GM12878 (cell line): ENCODE measurements around the gene ACSS1.

ENCODE experiments used
- ATF7 ChIP-seq: fragments of 450-650 bp; IDR thresholded peaks from 2 replicates; pipeline ENCODE4 v1.6.1; 2016; ENCODE audit warnings: low read depth, mild to moderate bottlenecking
- EGR1 ChIP-seq, 2 experiments: IDR thresholded peaks; 1 replicate in 1 of 2; 2 replicates in 1 of 2; pipeline ENCODE4 v1.6.1; 2011 to 2012; ENCODE audit warnings: low read depth in 2 of 2, low read length in 2 of 2, borderline replicate concordance in 1 of 2, mild to moderate bottlenecking in 1 of 2, moderate library complexity in 1 of 2
- EZH2 ChIP-seq: IDR thresholded peaks from 2 replicates; pipeline ENCODE4 v1.6.1; 2012; ENCODE audit warnings: low read depth, mild to moderate bottlenecking, control low read depth, inconsistent platforms, low read length, borderline replicate concordance; ENCODE audit not compliant: control insufficient read depth
- POLR2A ChIP-seq: IDR thresholded peaks from 2 replicates; pipeline ENCODE4 v1.6.1; 2011; ENCODE audit warnings: low read depth, mild to moderate bottlenecking, low read length
- POLR2AphosphoS5 ChIP-seq: IDR thresholded peaks from 2 replicates; pipeline ENCODE4 v1.6.1; 2011; ENCODE audit warnings: mild to moderate bottlenecking, low read length, inconsistent platforms
- SIN3A ChIP-seq: IDR thresholded peaks from 2 replicates; pipeline ENCODE4 v1.6.1; 2012; ENCODE audit warnings: low read depth, low read length, improper control_type of control experiment
- ZBED1 ChIP-seq: IDR thresholded peaks from 2 replicates; pipeline ENCODE4 v1.6.1; 2016; ENCODE audit warnings: borderline replicate concordance
- ZNF622 ChIP-seq: fragments of 450-650 bp; IDR thresholded peaks from 2 replicates; pipeline ENCODE4 v1.6.1; 2017; ENCODE audit warnings: mild to moderate bottlenecking, inconsistent platforms
- TF ChIP-seq, protein P1 (sequence below), 3 experiments: IDR thresholded peaks in 2 of 3; conservative IDR thresholded peaks in 1 of 3; 2 replicates each; pipeline ENCODE4 v1.5.1; 2011; ENCODE audit warnings: low read depth in 3 of 3, low read length in 3 of 3, mild to moderate bottlenecking in 3 of 3, control low read depth in 2 of 3, moderate library complexity in 2 of 3, inconsistent platforms in 1 of 3, mixed read lengths in 1 of 3; ENCODE audit not compliant: control insufficient read depth in 2 of 3, insufficient read depth in 1 of 3; ENCODE audit errors: extremely low read depth in 1 of 3

- TF ChIP-seq, protein P1, sequence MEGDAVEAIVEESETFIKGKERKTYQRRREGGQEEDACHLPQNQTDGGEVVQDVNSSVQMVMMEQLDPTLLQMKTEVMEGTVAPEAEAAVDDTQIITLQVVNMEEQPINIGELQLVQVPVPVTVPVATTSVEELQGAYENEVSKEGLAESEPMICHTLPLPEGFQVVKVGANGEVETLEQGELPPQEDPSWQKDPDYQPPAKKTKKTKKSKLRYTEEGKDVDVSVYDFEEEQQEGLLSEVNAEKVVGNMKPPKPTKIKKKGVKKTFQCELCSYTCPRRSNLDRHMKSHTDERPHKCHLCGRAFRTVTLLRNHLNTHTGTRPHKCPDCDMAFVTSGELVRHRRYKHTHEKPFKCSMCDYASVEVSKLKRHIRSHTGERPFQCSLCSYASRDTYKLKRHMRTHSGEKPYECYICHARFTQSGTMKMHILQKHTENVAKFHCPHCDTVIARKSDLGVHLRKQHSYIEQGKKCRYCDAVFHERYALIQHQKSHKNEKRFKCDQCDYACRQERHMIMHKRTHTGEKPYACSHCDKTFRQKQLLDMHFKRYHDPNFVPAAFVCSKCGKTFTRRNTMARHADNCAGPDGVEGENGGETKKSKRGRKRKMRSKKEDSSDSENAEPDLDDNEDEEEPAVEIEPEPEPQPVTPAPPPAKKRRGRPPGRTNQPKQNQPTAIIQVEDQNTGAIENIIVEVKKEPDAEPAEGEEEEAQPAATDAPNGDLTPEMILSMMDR (IDR thresholded peaks at IDR 0.05 in 2 of 3, conservative IDR thresholded peaks at IDR 0.05 in 1 of 3; ENCODE audit: control insufficient read depth in 2 of 3, extremely low read depth in 1 of 3, insufficient read depth in 1 of 3, low read depth in 3 of 3, low read length in 3 of 3): no peak
- TF ChIP-seq POLR2A: no peak
- no peak for TF ChIP-seq EGR1 (IDR thresholded peaks at IDR 0.05; ENCODE audit: borderline replicate concordance in 1 of 2, low read depth in 2 of 2, low read length in 2 of 2)
- TF ChIP-seq ZNF622: no peak
- no peak for TF ChIP-seq EZH2
- TF ChIP-seq POLR2AphosphoS5: no peak
- TF ChIP-seq ATF7: no peak
- no peak for TF ChIP-seq ZBED1
- TF ChIP-seq SIN3A: no peak
Measured at GRCh38 chr20:24965065-24965919, 92.6 kb downstream of the ACSS1 start.
